Fibroblast of mammary gland (primary cell): ENCODE results near the gene SPACA5.
"Not testable (repeated sequence)": the region's sequence is repeated elsewhere in the genome, so short reads cannot be mapped to it uniquely, and the experiment has no call there.

ENCODE experiments used
- DNase-seq: peaks from one replicate; pipeline ENCODE4 v3.0.0-alpha.2; 2010; ENCODE audit warnings: low read depth
- H3K4me3 ChIP-seq: 2 replicates; pipeline ENCODE4 v1.5.1; 2011; ENCODE audit warnings: low read depth, mild to moderate bottlenecking, low read length, moderate library complexity; ENCODE audit not compliant: control insufficient read depth
- CTCF ChIP-seq: conservative IDR thresholded peaks from 2 replicates; pipeline ENCODE4 v1.5.1; 2011; ENCODE audit warnings: low read depth, low read length, inconsistent platforms; ENCODE audit not compliant: control insufficient read depth, insufficient read depth

Gene SPACA5

GRCh38 chrX:48025561-48025960 is 18.8 kb downstream of the SPACA5 start:
- H3K4me3 ChIP-seq = no peak overlapping the region
- DNase-seq = peak; percentile 70
- peak; percentile 52 for TF ChIP-seq CTCF

GRCh38 chrX:48027545-48027944 is 20.8 kb downstream of the SPACA5 start:
- H3K4me3 ChIP-seq, DNase-seq: not testable (repeated sequence)

- no peak overlapping the region for H3K4me3 ChIP-seq
- TF ChIP-seq CTCF = no peak
- no peak for DNase-seq
Measured at GRCh38 chrX:48028091-48028490, 21.3 kb downstream of the SPACA5 start.

- no peak for DNase-seq
- H3K4me3 ChIP-seq = no peak overlapping the region
- no peak for TF ChIP-seq CTCF
Measured at GRCh38 chrX:48030237-48030636, 23.4 kb downstream of the SPACA5 start.

- H3K4me3 ChIP-seq, DNase-seq: not testable (repeated sequence)
Measured at GRCh38 chrX:48030641-48031173, 23.9 kb downstream of the SPACA5 start.

GRCh38 chrX:48035891-48036290 is 29.1 kb downstream of the SPACA5 start:
- H3K4me3 ChIP-seq = no peak overlapping the region
- TF ChIP-seq CTCF = no peak
- no peak for DNase-seq

GRCh38 chrX:48043056-48043455 is 36.3 kb downstream of the SPACA5 start:
- no peak for TF ChIP-seq CTCF
- DNase-seq = no peak
- no peak overlapping the region for H3K4me3 ChIP-seq
